SK-N-SH treated with all-trans-retinoic acid at 6 μM for 48 hours (cell line): ENCODE data around the gene ICA1.

ENCODE experiments used
- ARNTL ChIP-seq: fragments of 450-650 bp; formaldehyde crosslinking; IDR thresholded peaks from 2 replicates; pipeline ENCODE4 v1.5.0; 2020; ENCODE audit warnings: low read depth, mild to moderate bottlenecking, moderate library complexity, borderline replicate concordance
- CSRNP3 ChIP-seq: fragments of 250-450 bp; sonication (Bioruptor Pico); IDR thresholded peaks from 2 replicates; pipeline ENCODE4 v1.5.1; 2021; ENCODE audit warnings: mild to moderate bottlenecking, moderate library complexity
- ESRRG ChIP-seq: fragments of 250-450 bp; sonication (Bioruptor Pico); IDR thresholded peaks from 2 replicates; pipeline ENCODE4 v1.6.1; 2021; ENCODE audit warnings: mild to moderate bottlenecking
- RARB ChIP-seq: fragments of 250-450 bp; sonication (Bioruptor Pico); IDR thresholded peaks from 2 replicates; pipeline ENCODE4 v1.8.0; 2021; ENCODE audit warnings: mild to moderate bottlenecking, moderate library complexity
- ZFP3 ChIP-seq: fragments of 250-450 bp; sonication (Bioruptor Pico); IDR thresholded peaks from 2 replicates; pipeline ENCODE4 v1.5.0; 2020; ENCODE audit warnings: mild to moderate bottlenecking, moderate library complexity

- TF ChIP-seq RARB (CRISPR knock-in tag) (no peak), ESRRG (CRISPR knock-in tag) (0 out of 2 replicates have a peak, but pooled peaks have one; percentile 19), ZFP3 (CRISPR knock-in tag) (no peak), ARNTL (CRISPR knock-in tag) (no peak), CSRNP3 (CRISPR knock-in tag) (peak; percentile 64; the same call in 1 of the 2 replicates)
Observed at GRCh38 chr7:8229927-8230326, 32.0 kb downstream of the ICA1 start.
